ENCODE results near the gene COQ5. TPM values are rescaled to one million over a fixed set of nuclear protein-coding genes. Genes with fewer than 3 reads are reported as not detected.
"Not testable (repeated sequence)": the region's sequence is repeated elsewhere in the genome, so short reads cannot be mapped to it uniquely, and the experiment has no call there.

COQ5 gene
- total RNA-seq, 1 experiment from 2014 or later: 42.3 TPM

- Histone ChIP-seq H3K27ac (no peak overlapping the region), H3K4me3 (no peak overlapping the region), H3K36me3 (peaks cover 54% of the 10 kb centered on the region), H3K27me3 (replicated peaks) (no peaks in the 10 kb centered on the region), H3K4me1 (replicated peaks) (peaks cover 10% of the 10 kb centered on the region; the same call in 1 of the 2 replicates), H3K9me3 (replicated peaks) (no peaks in the 10 kb centered on the region)
- no peak for DNase-seq (ENCODE audit: low read depth in 1 of 2, low spot score in 2 of 2)
Measured at GRCh38 chr12:120500581-120500980, 28.4 kb downstream of the COQ5 start.

- DNase-seq (ENCODE audit: low read depth in 1 of 2, low spot score in 2 of 2): no peak
- Histone ChIP-seq H3K4me1 (replicated peaks) (peaks cover 16% of the 10 kb centered on the region; the same call in 1 of the 2 replicates), H3K27me3 (replicated peaks) (no peaks in the 10 kb centered on the region)
Measured at GRCh38 chr12:120498870-120499515, 30.0 kb downstream of the COQ5 start.

GRCh38 chr12:120497524-120498150 is 31.3 kb downstream of the COQ5 start:
- no peak overlapping the region for H3K27ac ChIP-seq
- peak overlapping the region; percentile 57 for H3K4me3 ChIP-seq
- H3K4me1 ChIP-seq (replicated peaks): peaks cover 16% of the 10 kb centered on the region; the same call in 1 of the 2 replicates
- no peaks in the 10 kb centered on the region for H3K27me3 ChIP-seq (replicated peaks)
- H3K36me3 ChIP-seq: peaks cover 40% of the 10 kb centered on the region
- no peak for DNase-seq (ENCODE audit: low read depth in 1 of 2, low spot score in 2 of 2)
- H3K9me3 ChIP-seq (replicated peaks): no peaks in the 10 kb centered on the region

More at GRCh38 chr12:120498870-120499515, 30.0 kb downstream of the COQ5 start:
- H3K27ac ChIP-seq: no peak overlapping the region
- peaks cover 49% of the 10 kb centered on the region for H3K36me3 ChIP-seq
- no peaks in the 10 kb centered on the region for H3K9me3 ChIP-seq (replicated peaks)
- no peak overlapping the region for H3K4me3 ChIP-seq

- Histone ChIP-seq H3K9me3 (replicated peaks) (no peaks in the 10 kb centered on the region), H3K4me1 (replicated peaks) (peaks cover 16% of the 10 kb centered on the region; the same call in 1 of the 2 replicates), H3K36me3 (peaks cover 40% of the 10 kb centered on the region), H3K27me3 (replicated peaks) (no peaks in the 10 kb centered on the region), H3K4me3 (peak overlapping the region; percentile 57), H3K27ac (peak overlapping the region; percentile 26)
- peak; percentile 58 to 62 for DNase-seq (ENCODE audit: low read depth in 1 of 2, low spot score in 2 of 2)
Measured at GRCh38 chr12:120496413-120497340, 32.3 kb downstream of the COQ5 start.

- Histone ChIP-seq H3K4me1 (replicated peaks) (peaks cover 16% of the 10 kb centered on the region; the same call in 1 of the 2 replicates), H3K27ac (peak within 1 kb of the TSS; percentile 40), H3K9me3 (replicated peaks) (no peaks in the 10 kb centered on the region), H3K36me3 (peaks cover 38% of the 10 kb centered on the region), H3K4me3 (peak within 1 kb of the TSS; percentile 57), H3K27me3 (replicated peaks) (no peaks in the 10 kb centered on the region)
- DNase-seq (ENCODE audit: low read depth in 1 of 2, low spot score in 2 of 2): peak; percentile 94 to 96
Measured at GRCh38 chr12:120495731-120496412, 33.1 kb downstream of the COQ5 start, which contains the start of gene DYNLL1. Gene DYNLL1 (plus strand): TSS chr12:120496113. CDS start chr12:120496422, 309 bp downstream.

GRCh38 chr12:120495186-120495730 is 33.7 kb downstream of the COQ5 start:
- Histone ChIP-seq H3K36me3 (peaks cover 32% of the 10 kb centered on the region), H3K9me3 (replicated peaks) (no peaks in the 10 kb centered on the region), H3K27me3 (replicated peaks) (no peaks in the 10 kb centered on the region), H3K4me1 (replicated peaks) (peaks cover 16% of the 10 kb centered on the region; the same call in 1 of the 2 replicates), H3K27ac (peak overlapping the region; percentile 40), H3K4me3 (peak overlapping the region; percentile 57)
- peak in 1 of 2 experiments; percentile 8 for DNase-seq (ENCODE audit: low read depth in 1 of 2, low spot score in 2 of 2)

- no peak for DNase-seq (ENCODE audit: low read depth in 1 of 2, low spot score in 2 of 2)
- H3K27ac ChIP-seq: no peak overlapping the region
- H3K4me3 ChIP-seq: no peak overlapping the region
- H3K9me3 ChIP-seq (replicated peaks): no peaks in the 10 kb centered on the region
- H3K4me1 ChIP-seq (replicated peaks): peaks cover 6% of the 10 kb centered on the region; the same call in 1 of the 2 replicates
- H3K36me3 ChIP-seq: no peaks in the 10 kb centered on the region
- no peaks in the 10 kb centered on the region for H3K27me3 ChIP-seq (replicated peaks)
Measured at GRCh38 chr12:120490833-120491512, 38.0 kb downstream of the COQ5 start.

- no peaks in the 10 kb centered on the region for H3K27me3 ChIP-seq (replicated peaks)
- no peaks in the 10 kb centered on the region for H3K36me3 ChIP-seq
- H3K4me3 ChIP-seq: no peak overlapping the region
- H3K4me1 ChIP-seq (replicated peaks): peaks cover 6% of the 10 kb centered on the region; the same call in 1 of the 2 replicates
- no peak for DNase-seq (ENCODE audit: low read depth in 1 of 2, low spot score in 2 of 2)
- H3K27ac ChIP-seq: no peak overlapping the region
- no peaks in the 10 kb centered on the region for H3K9me3 ChIP-seq (replicated peaks)
Measured at GRCh38 chr12:120490325-120490724, 38.6 kb downstream of the COQ5 start.

- H3K9me3 ChIP-seq (replicated peaks): no peaks in the 10 kb centered on the region
- H3K27ac ChIP-seq: no peak overlapping the region
- no peak for DNase-seq (ENCODE audit: low read depth in 1 of 2, low spot score in 2 of 2)
- no peaks in the 10 kb centered on the region for H3K4me1 ChIP-seq (replicated peaks)
- H3K36me3 ChIP-seq: no peaks in the 10 kb centered on the region
- no peak overlapping the region for H3K4me3 ChIP-seq
- no peaks in the 10 kb centered on the region for H3K27me3 ChIP-seq (replicated peaks)
Measured at GRCh38 chr12:120489018-120489417, 39.9 kb downstream of the COQ5 start.

- H3K4me3 ChIP-seq: no peak overlapping the region
- DNase-seq (ENCODE audit: low read depth in 1 of 2, low spot score in 2 of 2): no peak
- no peaks in the 10 kb centered on the region for H3K27me3 ChIP-seq (replicated peaks)
- H3K9me3 ChIP-seq (replicated peaks): no peaks in the 10 kb centered on the region
- H3K36me3 ChIP-seq: no peaks in the 10 kb centered on the region
- no peaks in the 10 kb centered on the region for H3K4me1 ChIP-seq (replicated peaks)
- H3K27ac ChIP-seq: no peak overlapping the region
Measured at GRCh38 chr12:120488057-120488640, 40.8 kb downstream of the COQ5 start.

GRCh38 chr12:120487552-120487951 is 41.4 kb downstream of the COQ5 start:
- not testable (repeated sequence) for DNase-seq (ENCODE audit: low read depth in 1 of 2, low spot score in 2 of 2); H3K9me3 ChIP-seq (replicated peaks); H3K36me3 ChIP-seq; H3K27me3 ChIP-seq (replicated peaks); H3K4me1 ChIP-seq (replicated peaks); H3K4me3 ChIP-seq; H3K27ac ChIP-seq
